B cell (primary cell): ENCODE results near the gene CRTC1. TPM values are rescaled to one million over a fixed set of nuclear protein-coding genes. Genes with fewer than 3 reads are reported as not detected.

ENCODE experiments used
- ATAC-seq: fragments of 200-7000 bp; cut with Tn5 transposase; one replicate; pipeline ENCODE4 v1.10.0; 2021; ENCODE audit warnings: low read depth, mild to moderate bottlenecking, moderate number of reproducible peaks, moderate library complexity
- CTCF ChIA-PET: fragments of 350-600 bp; sonication (Branson Sonifier 250); formaldehyde crosslinking; loops from one replicate; lab custom pipeline; 2021; ENCODE audit warnings: antibody characterized with exemption, inconsistent platforms; lab: Charles Lee
- POLR2A ChIA-PET: fragments of 350-600 bp; sonication (Branson Sonifier 250); formaldehyde crosslinking; loops from one replicate; lab custom pipeline; 2021; ENCODE audit warnings: antibody characterized with exemption; lab: Charles Lee
- DNase-seq: peaks from one replicate; pipeline ENCODE4 v3.0.0; 2013
- H2AFZ ChIP-seq: 2 replicates; pipeline ENCODE4 v1.6.1; 2012; ENCODE audit warnings: mild to moderate bottlenecking, low read depth, low read length; ENCODE audit not compliant: insufficient read depth, poor library complexity, severe bottlenecking
- H3K27ac ChIP-seq, 2 donors: 1 replicate in 1 of 2; 2 replicates in 1 of 2; pipeline ENCODE4 v1.5.1; 2012 to 2013; ENCODE audit warnings: low read length in 2 of 2, mild to moderate bottlenecking in 2 of 2, moderate library complexity in 1 of 2
- H3K27me3 ChIP-seq, 4 experiments: fragments of 200-600 bp in 1 of 4; sonication (generic) in 1 of 4; replicated peaks in 1 of 4; 1 replicate in 2 of 4; 2 replicates in 2 of 4; pipeline versions ENCODE4 v1.6.1 to v1.7.0; 2013 to 2016; ENCODE audit warnings: low read length in 3 of 4, mild to moderate bottlenecking in 2 of 4, mixed read lengths in 1 of 4, moderate library complexity in 1 of 4; ENCODE audit not compliant: insufficient read depth in 4 of 4, control insufficient read depth in 3 of 4; ENCODE audit errors: control extremely low read depth in 1 of 4
- H3K36me3 ChIP-seq, 2 experiments: replicated peaks in 1 of 2; 1 replicate in 1 of 2; 2 replicates in 1 of 2; pipeline versions ENCODE4 v1.6.1 to v1.7.1; 2013; ENCODE audit warnings: low read length in 1 of 2; ENCODE audit not compliant: insufficient read depth in 2 of 2, control insufficient read depth in 1 of 2; ENCODE audit errors: control extremely low read depth in 1 of 2, extremely low read depth in 1 of 2
- H3K4me1 ChIP-seq, 2 donors: fragments of 200-600 bp in 1 of 2; sonication (generic) in 1 of 2; 1 replicate in 1 of 2; 2 replicates in 1 of 2; pipeline versions ENCODE4 v1.5.1 to v1.6.1; 2013 to 2017; ENCODE audit warnings: low read length in 2 of 2; ENCODE audit not compliant: control insufficient read depth in 2 of 2, insufficient read depth in 2 of 2
- H3K4me2 ChIP-seq: replicated peaks from 2 replicates; pipeline ENCODE3; 2012; ENCODE audit warnings: mild to moderate bottlenecking, low read depth, low read length; ENCODE audit not compliant: poor library complexity, severe bottlenecking
- H3K4me3 ChIP-seq, 5 experiments: fragments of 200-600 bp in 1 of 5; sonication (generic) in 1 of 5; 1 replicate in 3 of 5; 2 replicates in 2 of 5; pipeline versions ENCODE4 v1.5.1 to v1.7.0; 2011 to 2016; ENCODE audit warnings: low read length in 4 of 5, mild to moderate bottlenecking in 4 of 5, low read depth in 2 of 5, control low read depth in 1 of 5, moderate library complexity in 1 of 5; ENCODE audit not compliant: insufficient read depth in 1 of 5; ENCODE audit errors: control extremely low read depth in 1 of 5, extremely low read depth in 1 of 5
- H3K79me2 ChIP-seq: fragments of 200-600 bp; sonication (generic); one replicate; pipeline ENCODE4 v1.6.0; 2016; ENCODE audit warnings: low read length; ENCODE audit not compliant: control insufficient read depth, insufficient read depth
- H3K9ac ChIP-seq: fragments of 200-600 bp; sonication (generic); 2 replicates; pipeline ENCODE4 v1.6.1; 2017; ENCODE audit warnings: mild to moderate bottlenecking, low read length, moderate library complexity
- H3K9me3 ChIP-seq, 3 donors: one replicate each; pipeline versions ENCODE4 v1.6.1 to v1.7.1; 2013; ENCODE audit warnings: low read length in 2 of 3; ENCODE audit not compliant: control insufficient read depth in 2 of 3, insufficient read depth in 1 of 3; ENCODE audit errors: control extremely low read depth in 1 of 3
- H4K20me1 ChIP-seq: 2 replicates; pipeline ENCODE4 v1.6.0; 2012; ENCODE audit warnings: mild to moderate bottlenecking, low read length; ENCODE audit not compliant: insufficient read depth, control insufficient read depth, poor library complexity, severe bottlenecking
- H3K27ac Mint-ChIP-seq: one replicate; pipeline ENCODE4 v1.8.0; 2021; ENCODE audit warnings: mixed read lengths
- H3K27me3 Mint-ChIP-seq: one replicate; pipeline ENCODE4 v1.8.0; 2021; ENCODE audit warnings: mixed read lengths
- H3K4me1 Mint-ChIP-seq: one replicate; pipeline ENCODE4 v1.8.0; 2021; ENCODE audit warnings: mixed read lengths
- H3K4me3 Mint-ChIP-seq: one replicate; pipeline ENCODE4 v1.8.0; 2021; ENCODE audit warnings: mixed read lengths
- H3K9me3 Mint-ChIP-seq: one replicate; pipeline ENCODE4 v1.8.0; 2022; ENCODE audit warnings: mixed read lengths; ENCODE audit not compliant: insufficient read depth
- CTCF ChIP-seq: fragments of 200-600 bp; IDR thresholded peaks from one replicate; pipeline ENCODE4 v1.8.0; 2022; ENCODE audit warnings: antibody characterized with exemption, mild to moderate bottlenecking
- EZH2 ChIP-seq: IDR thresholded peaks from 2 replicates; pipeline ENCODE4 v1.6.1; 2012; ENCODE audit warnings: borderline replicate concordance, low read depth, mild to moderate bottlenecking, moderate library complexity, low read length; ENCODE audit not compliant: insufficient read depth, poor library complexity, severe bottlenecking
- WGBS: methylation state at CpG from one replicate; pipeline ENCODE4 v1.1.5; 2013; ENCODE audit warnings: missing lambda C conversion rate; ENCODE audit not compliant: insufficient coverage; 5-methylcytosine and 5-hydroxymethylcytosine counted together
- intact Hi-C: fragments of 100-400 bp; cut with micrococcal nuclease; formaldehyde crosslinking; loops from one replicate; pipeline ENCODE4 v1.10.0; 2022
- polyA plus RNA-seq: library from polyadenylated mRNA; depleted of rRNA; stranded (reverse); fragments of >200 nt; gene quantifications from 2 replicates; pipeline ENCODE4 v1.2.3, GENCODE V29; 2012
- total RNA-seq, 2 donors: library from RNA; stranded (reverse); fragments of 120-200 nt in 1 of 2; gene quantifications; 1 replicate in 1 of 2; 2 replicates in 1 of 2; pipeline versions ENCODE4 v1.2.3 to v1.2.4, GENCODE V29; 2013 to 2022

Gene CRTC1
- total and polyA plus RNA-seq, 2 donors (not counting 1 experiment from before 2014, with no cell fraction given), result 15.9 to 30.1 TPM

GRCh38 chr19:18700501-18701249 is 17.2 kb downstream of the CRTC1 start:
- ATAC-seq, result peak; percentile 87

More at GRCh38 chr19:18700501-18701249, 17.2 kb downstream of the CRTC1 start:
- Histone ChIP-seq H3K27ac (peak overlapping the region; percentile 81 to 84), H3K4me2 (peak overlapping the region; percentile 90), H3K36me3 (no peaks in the 10 kb centered on the region), H3K9me3 (no peaks in the 10 kb centered on the region), H3K4me1 (peaks cover 33 to 62% of the 10 kb centered on the region in 2 donors), H3K27me3 (no peaks in the 10 kb centered on the region), H3K4me3 (peak overlapping the region; percentile 44 to 76 (median 67)), H2AFZ (peak overlapping the region; percentile 76), H4K20me1 (peaks cover 23% of the 10 kb centered on the region), H3K79me2 (peaks cover 67% of the 10 kb centered on the region), H3K9ac (peak overlapping the region; percentile 72)
- intact Hi-C loops, result loop anchor here (1.0 to 5.0 kb wide), 3 partner anchors 16 to 132 kb away; partner anchors contain the start of genes KLHL26 and UPF1
- Mint-ChIP-seq H3K4me3 (peak overlapping the region; percentile 95), H3K9me3 (no peaks in the 10 kb centered on the region), H3K27ac (peak overlapping the region; percentile 98), H3K4me1 (peaks cover 44% of the 10 kb centered on the region), H3K27me3 (no peaks in the 10 kb centered on the region)
- TF ChIP-seq CTCF (no peak), EZH2 (no peak)
- 1% methylated on average over 28 of the region's 35 CpGs for WGBS
- CTCF ChIA-PET, result interaction anchor here (1.2 kb wide), 1 partner anchor 219 kb away, joined by 3 read pairs; the partner anchor contains the start of gene DDX49
- POLR2A ChIA-PET, result interaction anchor here (0.5 to 1.1 kb wide), 9 partner anchors 18 to 656 kb away, joined by 3 to 10 read pairs (median 6); partner anchors contain the start of genes CRTC1 and UBA52
- peak; percentile 84 for DNase-seq
